Effector memory CD4-positive, alpha-beta T cell (primary cell): Measurements from ENCODE around the gene PODNL1.

Experiments
- DNase-seq, 3 donors: peaks; one replicate each; pipeline ENCODE4 v3.0.0-alpha.2; 2020
- H3K27ac ChIP-seq: 2 replicates; pipeline ENCODE4 v1.7.0; 2013; ENCODE audit warnings: mild to moderate bottlenecking, low read length, moderate library complexity; ENCODE audit not compliant: insufficient read depth, poor library complexity, severe bottlenecking
- H3K27me3 ChIP-seq: replicated peaks from 2 replicates; pipeline ENCODE4 v1.7.0; 2013; ENCODE audit warnings: mild to moderate bottlenecking, low read length; ENCODE audit not compliant: insufficient read depth, control insufficient read depth, poor library complexity, severe bottlenecking
- H3K36me3 ChIP-seq: 2 replicates; pipeline ENCODE4 v1.7.0; 2013; ENCODE audit warnings: mild to moderate bottlenecking, low read length, moderate library complexity; ENCODE audit not compliant: control insufficient read depth, insufficient read depth
- H3K4me1 ChIP-seq: 2 replicates; pipeline ENCODE4 v1.7.0; 2013; ENCODE audit warnings: low read length, mild to moderate bottlenecking; ENCODE audit not compliant: control insufficient read depth, insufficient read depth, poor library complexity, severe bottlenecking
- H3K4me3 ChIP-seq: 2 replicates; pipeline ENCODE4 v1.7.0; 2013; ENCODE audit warnings: low read length, low read depth, mild to moderate bottlenecking; ENCODE audit not compliant: insufficient read depth, poor library complexity, severe bottlenecking
- H3K9me3 ChIP-seq: 2 replicates; pipeline ENCODE4 v1.7.0; 2013; ENCODE audit warnings: mild to moderate bottlenecking, low read length, moderate library complexity; ENCODE audit not compliant: control insufficient read depth

The PODNL1 gene

GRCh38 chr19:13914777-13915176 is 23.4 kb downstream of the PODNL1 start:
- Histone ChIP-seq H3K27me3 (no peaks in the 10 kb centered on the region), H3K27ac (no peak overlapping the region), H3K9me3 (no peaks in the 10 kb centered on the region), H3K36me3 (peaks cover 33% of the 10 kb centered on the region), H3K4me3 (no peak overlapping the region), H3K4me1 (no peaks in the 10 kb centered on the region)
- DNase-seq: no peak

- no peak overlapping the region for H3K4me3 ChIP-seq
- no peak for DNase-seq
- H3K27ac ChIP-seq: no peak overlapping the region
- no peaks in the 10 kb centered on the region for H3K9me3 ChIP-seq
- no peaks in the 10 kb centered on the region for H3K4me1 ChIP-seq
- H3K27me3 ChIP-seq: no peaks in the 10 kb centered on the region
- H3K36me3 ChIP-seq: peaks cover 30% of the 10 kb centered on the region
These were observed 24.9 kb downstream of the PODNL1 start for GRCh38 chr19:13913352-13913751.

- H3K27me3 ChIP-seq: no peaks in the 10 kb centered on the region
- H3K4me1 ChIP-seq: peaks cover 15% of the 10 kb centered on the region
- no peak overlapping the region for H3K4me3 ChIP-seq
- peaks cover 16% of the 10 kb centered on the region for H3K36me3 ChIP-seq
- no peak for DNase-seq
- H3K9me3 ChIP-seq: no peaks in the 10 kb centered on the region
- H3K27ac ChIP-seq: no peak overlapping the region
These were observed 28.8 kb downstream of the PODNL1 start for GRCh38 chr19:13909430-13909829.

- Histone ChIP-seq H3K27ac (no peak overlapping the region), H3K4me3 (no peak overlapping the region), H3K4me1 (peaks cover 15% of the 10 kb centered on the region), H3K9me3 (no peaks in the 10 kb centered on the region), H3K27me3 (no peaks in the 10 kb centered on the region), H3K36me3 (peaks cover 15% of the 10 kb centered on the region)
- no peak for DNase-seq
These were observed 29.5 kb downstream of the PODNL1 start for GRCh38 chr19:13908674-13909073.

- Histone ChIP-seq H3K4me1 (peaks cover 15% of the 10 kb centered on the region), H3K27me3 (no peaks in the 10 kb centered on the region), H3K36me3 (no peaks in the 10 kb centered on the region), H3K4me3 (peak overlapping the region; percentile 93), H3K9me3 (no peaks in the 10 kb centered on the region), H3K27ac (no peak overlapping the region)
- DNase-seq: no peak
These were observed 31.3 kb downstream of the PODNL1 start for GRCh38 chr19:13906910-13907309.

GRCh38 chr19:13906521-13906904 is 31.7 kb downstream of the PODNL1 start:
- peaks cover 15% of the 10 kb centered on the region for H3K4me1 ChIP-seq
- peak overlapping the region; percentile 72 for H3K27ac ChIP-seq
- peak in 2 of 3 donors; percentile 17 to 21 for DNase-seq
- H3K36me3 ChIP-seq: no peaks in the 10 kb centered on the region
- H3K4me3 ChIP-seq: peak overlapping the region; percentile 93
- H3K9me3 ChIP-seq: no peaks in the 10 kb centered on the region
- H3K27me3 ChIP-seq: no peaks in the 10 kb centered on the region

- peak within 1 kb of the TSS; percentile 72 for H3K27ac ChIP-seq
These were observed 32.3 kb downstream of the PODNL1 start, which contains the start of the genes BRME1 and CC2D1A for GRCh38 chr19:13905634-13906520. Gene BRME1, minus strand, starts transcription at chr19:13906117. Its CDS starts 1,225 bp downstream, at chr19:13904892. Gene CC2D1A, plus strand, starts transcription at chr19:13906201. Its CDS starts 241 bp downstream, at chr19:13906442.

GRCh38 chr19:13902993-13903555 is 35.1 kb downstream of the PODNL1 start:
- Histone ChIP-seq H3K4me1 (peaks cover 15% of the 10 kb centered on the region), H3K27me3 (no peaks in the 10 kb centered on the region), H3K9me3 (no peaks in the 10 kb centered on the region), H3K27ac (no peak overlapping the region), H3K36me3 (no peaks in the 10 kb centered on the region), H3K4me3 (no peak overlapping the region)
- no peak for DNase-seq

More at GRCh38 chr19:13905634-13906520, 32.3 kb downstream of the PODNL1 start, which contains the start of the genes BRME1 and CC2D1A:
- Histone ChIP-seq H3K27me3 (no peaks in the 10 kb centered on the region), H3K36me3 (no peaks in the 10 kb centered on the region), H3K4me1 (peaks cover 15% of the 10 kb centered on the region), H3K4me3 (peak within 1 kb of the TSS; percentile 93), H3K9me3 (no peaks in the 10 kb centered on the region)
- peak; percentile 83 to 91 (median 86) for DNase-seq

GRCh38 chr19:13899912-13900584 is 38.2 kb downstream of the PODNL1 start:
- Histone ChIP-seq H3K4me3 (no peak overlapping the region), H3K36me3 (no peaks in the 10 kb centered on the region), H3K27me3 (no peaks in the 10 kb centered on the region), H3K4me1 (no peaks in the 10 kb centered on the region), H3K9me3 (no peaks in the 10 kb centered on the region), H3K27ac (no peak overlapping the region)
- DNase-seq: no peak
